Stimulated activated CD8-positive, alpha-beta memory T cell treated with anti-CD3 and anti-CD28 coated beads, Interleukin-15, amount 100 ng/mL, for 1 hour (primary cell): ENCODE data around the gene FAM156B.
A peak's percentile ranks its signal among the peaks of the same experiment; 100 is the strongest.
"Not testable (repeated sequence)": the region's sequence is repeated elsewhere in the genome, so short reads cannot be mapped to it uniquely, and the experiment has no call there.

ENCODE experiments used
- DNase-seq: peaks from one replicate; pipeline ENCODE4 v3.0.0-alpha.2; 2020; ENCODE audit warnings: low read depth

The FAM156B gene

GRCh38 chrX:52930214-52930613 is 33.1 kb downstream of the FAM156B start:
- DNase-seq = not testable (repeated sequence)

- DNase-seq = no peak
Observed at GRCh38 chrX:52933213-52933612, 36.1 kb downstream of the FAM156B start.

GRCh38 chrX:52933976-52934703 is 37.0 kb downstream of the FAM156B start:
- no peak for DNase-seq

GRCh38 chrX:52934704-52935469 is 37.8 kb downstream of the FAM156B start:
- peak; percentile 79 for DNase-seq

GRCh38 chrX:52935470-52935784 is 38.3 kb downstream of the FAM156B start:
- DNase-seq = not testable (repeated sequence)

GRCh38 chrX:52940704-52941103 is 43.6 kb downstream of the FAM156B start:
- not testable (repeated sequence) for DNase-seq

- DNase-seq = not testable (repeated sequence)
Observed at GRCh38 chrX:52941728-52942127, 44.6 kb downstream of the FAM156B start.

- DNase-seq = not testable (repeated sequence)
Observed at GRCh38 chrX:52945838-52946494, 48.8 kb downstream of the FAM156B start.

- DNase-seq = not testable (repeated sequence)
Observed at GRCh38 chrX:52947501-52947900, 50.4 kb downstream of the FAM156B start.

- DNase-seq = not testable (repeated sequence)
Observed at GRCh38 chrX:52948265-52948664, 51.1 kb downstream of the FAM156B start.

- not testable (repeated sequence) for DNase-seq
Observed at GRCh38 chrX:52949325-52949724, 52.2 kb downstream of the FAM156B start.

GRCh38 chrX:52949884-52950283 is 52.8 kb downstream of the FAM156B start:
- DNase-seq = not testable (repeated sequence)
